GM21528 (cell line): Measurements from ENCODE around the gene SP3.

Experiments
- ATAC-seq: cut with Tn5 transposase; IDR thresholded peaks from one replicate; pipeline ENCODE4 v1.9.1; 2021; ENCODE audit warnings: mild to moderate bottlenecking, moderate library complexity; ENCODE audit not compliant: unreplicated experiment, low FRiP score

SP3 gene

GRCh38 chr2:173948842-173949241 is 16.3 kb downstream of the SP3 start:
- ATAC-seq: no peak

- ATAC-seq: no peak
Measured at GRCh38 chr2:173948198-173948597, 17.0 kb downstream of the SP3 start.

GRCh38 chr2:173947131-173947530 is 18.0 kb downstream of the SP3 start:
- no peak for ATAC-seq

- no peak for ATAC-seq
Measured at GRCh38 chr2:173943738-173944137, 21.4 kb downstream of the SP3 start.

- ATAC-seq: no peak
Measured at GRCh38 chr2:173942861-173943523, 22.2 kb downstream of the SP3 start.

GRCh38 chr2:173941567-173941966 is 23.6 kb downstream of the SP3 start:
- ATAC-seq: no peak

GRCh38 chr2:173940208-173941020 is 24.8 kb downstream of the SP3 start:
- ATAC-seq: no peak

GRCh38 chr2:173938700-173939384 is 26.3 kb downstream of the SP3 start:
- ATAC-seq: no peak

- ATAC-seq: no peak
Measured at GRCh38 chr2:173935305-173935704, 29.9 kb downstream of the SP3 start.

- ATAC-seq: no peak
Measured at GRCh38 chr2:173934895-173935294, 30.3 kb downstream of the SP3 start.

GRCh38 chr2:173931751-173932150 is 33.4 kb downstream of the SP3 start:
- ATAC-seq: no peak

GRCh38 chr2:173929441-173929840 is 35.7 kb downstream of the SP3 start:
- ATAC-seq: no peak

GRCh38 chr2:173926875-173927274 is 38.3 kb downstream of the SP3 start:
- no peak for ATAC-seq

GRCh38 chr2:173924285-173924684 is 40.9 kb downstream of the SP3 start:
- no peak for ATAC-seq

- no peak for ATAC-seq
Measured at GRCh38 chr2:173922760-173923159, 42.4 kb downstream of the SP3 start.

GRCh38 chr2:173922068-173922467 is 43.1 kb downstream of the SP3 start:
- ATAC-seq: no peak

- no peak for ATAC-seq
Measured at GRCh38 chr2:173914055-173914927, 50.9 kb downstream of the SP3 start.

- no peak for ATAC-seq
Measured at GRCh38 chr2:173909846-173910245, 55.3 kb downstream of the SP3 start.

GRCh38 chr2:173906626-173907025 is 58.5 kb downstream of the SP3 start:
- no peak for ATAC-seq

GRCh38 chr2:173903601-173904394 is 61.4 kb downstream of the SP3 start:
- ATAC-seq: no peak
